Large intestine (tissue), 3 donors: ENCODE measurements around the gene BRSK2. TPM values are rescaled to one million over a fixed set of nuclear protein-coding genes. Genes with fewer than 3 reads are reported as not detected.

ENCODE experiments used
- DNase-seq, 2 donors: peaks; one replicate each; pipeline versions ENCODE4 v3.0.0 to v3.0.0-alpha.2; 2013
- H3K27ac ChIP-seq: one replicate; pipeline ENCODE4 v1.5.1; 2013; ENCODE audit warnings: low read length
- H3K27me3 ChIP-seq: 2 replicates; pipeline ENCODE4 v1.6.1; 2013; ENCODE audit warnings: low read length; ENCODE audit not compliant: control insufficient read depth, insufficient read depth
- H3K36me3 ChIP-seq: 2 replicates; pipeline ENCODE4 v1.6.1; 2013; ENCODE audit warnings: low read length; ENCODE audit not compliant: control insufficient read depth, insufficient read depth
- H3K4me1 ChIP-seq: one replicate; pipeline ENCODE4 v1.6.1; 2013; ENCODE audit warnings: low read length; ENCODE audit not compliant: control insufficient read depth, insufficient read depth
- H3K4me3 ChIP-seq: one replicate; pipeline ENCODE4 v1.5.1; 2013; ENCODE audit warnings: low read length
- H3K9me3 ChIP-seq: one replicate; pipeline ENCODE4 v1.6.1; 2013; ENCODE audit warnings: mild to moderate bottlenecking, low read depth, low read length, moderate library complexity; ENCODE audit not compliant: control insufficient read depth
- WGBS: methylation state at CpG from one replicate; pipeline ENCODE4 v1.1.5; 2013; ENCODE audit warnings: low lambda C conversion rate; ENCODE audit not compliant: insufficient coverage; 5-methylcytosine and 5-hydroxymethylcytosine counted together
- polyA plus RNA-seq: library from polyadenylated mRNA; unstranded; fragments of 120-200 nt; gene quantifications from one replicate; pipeline ENCODE4 v1.2.1, GENCODE V29; 2013

The BRSK2 gene
- polyA plus RNA-seq, 1 donor, result 14.7 TPM

DNA sequence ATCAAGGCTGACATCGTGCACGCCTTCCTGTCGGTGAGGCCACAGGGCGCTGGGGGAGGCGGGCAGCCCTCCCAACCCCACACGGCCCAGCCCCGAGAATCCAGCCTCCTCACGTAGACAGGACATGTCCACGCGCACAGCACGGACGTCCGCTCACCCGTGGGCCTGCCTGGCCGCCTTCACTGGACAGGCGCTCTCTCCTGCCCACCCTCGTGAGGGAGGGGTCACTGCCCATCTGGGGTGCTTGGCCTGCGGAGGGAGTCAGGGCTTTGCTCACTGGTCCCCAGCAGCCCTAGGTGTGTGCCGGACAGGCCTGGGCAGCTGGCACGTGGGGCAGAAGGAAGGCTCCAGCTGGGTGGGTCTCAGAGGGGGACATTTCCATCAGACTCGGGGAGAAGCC, 64.8 kb downstream of the BRSK2 start:
- no peaks in the 10 kb centered on the region for H3K36me3 ChIP-seq
- no peak overlapping the region for H3K4me3 ChIP-seq

DNA sequence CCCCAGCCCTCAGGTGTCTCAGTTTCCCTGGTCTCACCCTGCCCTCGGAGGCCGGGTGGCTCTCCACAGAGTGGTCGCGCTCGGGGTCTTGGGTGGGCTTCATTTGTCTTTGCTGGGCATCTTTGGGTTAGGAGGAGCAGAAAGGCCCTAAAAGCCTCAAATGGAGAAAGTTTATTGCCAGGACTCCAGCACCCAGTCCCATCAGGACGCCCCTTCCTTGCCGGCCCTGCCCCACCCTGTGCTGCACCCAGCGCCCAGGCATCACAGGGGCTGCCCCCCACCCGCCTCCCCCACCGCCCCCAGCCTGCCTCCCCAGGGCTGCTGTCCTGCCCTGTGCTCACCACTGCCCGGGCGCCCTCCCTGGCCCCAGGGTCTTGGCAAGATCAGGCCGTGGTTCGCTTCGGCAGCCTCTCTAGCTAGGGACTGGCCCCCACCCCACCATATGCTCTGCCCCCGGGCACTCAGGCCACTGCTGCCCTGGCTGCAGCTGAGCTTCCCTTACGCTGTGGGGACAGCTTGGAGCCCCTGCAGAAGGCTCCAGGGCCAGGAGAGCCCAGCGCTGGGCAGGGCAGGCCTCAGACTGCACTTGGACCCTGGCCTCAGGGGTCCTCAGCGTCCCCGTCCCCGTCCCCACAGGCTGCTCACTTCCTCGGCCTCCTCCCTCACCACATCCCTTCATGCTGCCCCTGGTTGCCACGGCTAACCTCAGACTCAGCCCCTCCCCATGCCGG, 65.5 kb downstream of the BRSK2 start:
- DNase-seq, result no peak

More for the DNA sequence above, 64.8 kb downstream of the BRSK2 start:
- DNase-seq, result no peak
- Histone ChIP-seq H3K9me3 (no peaks in the 10 kb centered on the region), H3K4me1 (peaks cover 19% of the 10 kb centered on the region), H3K27me3 (no peaks in the 10 kb centered on the region), H3K27ac (no peak overlapping the region)
- WGBS, result no CpG with 5 or more reads among the region's 21 CpGs

DNA sequence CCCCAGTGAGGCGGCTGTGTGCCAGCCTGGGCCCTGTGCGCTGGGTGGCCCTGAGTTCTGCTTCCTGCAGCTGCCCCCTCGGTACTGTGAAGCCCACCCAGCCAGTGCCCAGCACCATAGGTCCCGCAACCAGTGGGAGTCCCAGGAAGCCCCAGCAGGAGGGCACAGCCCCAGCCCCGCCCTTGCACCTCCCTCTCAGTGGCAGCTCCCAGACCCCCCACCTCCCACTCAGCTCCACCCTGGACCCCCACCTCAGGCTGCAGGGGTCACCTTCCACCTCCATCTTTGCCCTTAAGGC, 66.0 kb downstream of the BRSK2 start:
- no peaks in the 10 kb centered on the region for H3K27me3 ChIP-seq
- no peak for DNase-seq
- H3K36me3 ChIP-seq, result no peaks in the 10 kb centered on the region
- no CpG with 5 or more reads among the region's 5 CpGs for WGBS
- H3K9me3 ChIP-seq, result no peaks in the 10 kb centered on the region
- no peak overlapping the region for H3K4me3 ChIP-seq
- H3K27ac ChIP-seq, result no peak overlapping the region
- H3K4me1 ChIP-seq, result peaks cover 19% of the 10 kb centered on the region

More for the DNA sequence above, 65.5 kb downstream of the BRSK2 start:
- Histone ChIP-seq H3K27me3 (no peaks in the 10 kb centered on the region), H3K9me3 (no peaks in the 10 kb centered on the region), H3K27ac (no peak overlapping the region), H3K4me1 (peaks cover 19% of the 10 kb centered on the region), H3K4me3 (no peak overlapping the region), H3K36me3 (no peaks in the 10 kb centered on the region)
- WGBS, result no CpG with 5 or more reads among the region's 24 CpGs

- no CpG with 5 or more reads among the region's 22 CpGs for WGBS
- peaks cover 19% of the 10 kb centered on the region for H3K4me1 ChIP-seq
- H3K36me3 ChIP-seq, result no peaks in the 10 kb centered on the region
- no peaks in the 10 kb centered on the region for H3K27me3 ChIP-seq
- peak; percentile 61 to 89 for DNase-seq
- no peak overlapping the region for H3K4me3 ChIP-seq
- no peak overlapping the region for H3K27ac ChIP-seq
- no peaks in the 10 kb centered on the region for H3K9me3 ChIP-seq
Measured at GRCh38 chr11:1456176-1456575, 66.4 kb downstream of the BRSK2 start.

DNA sequence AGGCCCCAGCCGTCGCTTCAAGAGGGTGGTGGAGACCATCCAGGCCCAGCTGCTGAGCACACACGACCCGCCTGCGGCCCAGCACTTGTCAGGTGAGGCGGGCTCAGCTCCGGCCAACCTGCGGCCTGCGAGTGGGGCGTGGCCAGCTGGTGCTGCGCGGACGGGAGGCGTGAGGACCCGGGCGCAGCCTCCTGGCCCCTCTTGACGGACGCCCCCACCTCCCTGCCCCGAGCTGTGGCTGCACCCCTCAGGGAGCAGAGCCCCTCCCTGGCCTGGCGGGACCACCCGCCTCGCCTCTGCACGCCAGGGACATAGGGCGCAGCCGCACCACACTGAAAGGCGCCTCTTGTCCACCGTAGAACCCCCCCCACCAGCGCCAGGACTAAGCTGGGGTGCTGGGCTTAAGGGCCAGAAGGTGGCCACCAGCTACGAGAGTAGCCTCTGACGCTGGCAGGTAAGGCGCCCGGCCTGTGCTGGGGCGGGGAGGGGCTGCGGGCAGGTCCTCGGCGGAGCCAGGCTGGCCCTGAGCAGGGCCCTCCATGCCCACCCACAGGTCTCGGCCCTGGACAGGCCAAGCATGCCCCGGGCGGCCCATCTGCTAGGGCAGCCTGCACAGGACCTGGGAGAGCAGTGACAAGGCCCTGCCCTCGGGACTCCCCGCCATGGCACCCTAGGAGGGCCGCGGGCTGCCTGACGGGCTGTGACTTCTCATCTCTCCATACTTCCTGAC, 67.0 kb downstream of the BRSK2 start:
- no peaks in the 10 kb centered on the region for H3K9me3 ChIP-seq
- no peaks in the 10 kb centered on the region for H3K36me3 ChIP-seq
- H3K27me3 ChIP-seq, result no peaks in the 10 kb centered on the region
- no peak overlapping the region for H3K4me3 ChIP-seq
- H3K4me1 ChIP-seq, result peaks cover 19% of the 10 kb centered on the region
- no peak for DNase-seq
- no CpG with 5 or more reads among the region's 44 CpGs for WGBS
- no peak overlapping the region for H3K27ac ChIP-seq

DNA sequence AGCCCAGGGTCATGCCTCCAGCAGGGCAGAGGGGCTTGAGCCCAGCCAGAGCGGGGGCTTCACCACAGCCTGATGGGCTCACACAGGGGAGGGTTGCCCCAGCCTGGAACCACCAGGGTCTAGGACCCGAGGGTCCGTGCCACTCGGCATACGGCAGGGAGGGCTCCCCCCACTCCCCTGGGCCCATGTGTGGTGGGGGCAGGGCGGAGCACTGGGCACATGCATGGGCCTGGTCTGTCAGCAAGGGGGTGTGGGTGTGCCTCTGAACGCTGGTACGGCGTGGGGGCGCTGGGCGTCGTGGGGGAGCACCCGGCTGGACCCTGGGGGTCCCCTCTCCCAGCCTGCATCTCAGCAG, 67.6 kb downstream of the BRSK2 start:
- no peaks in the 10 kb centered on the region for H3K9me3 ChIP-seq
- no peak for DNase-seq
- H3K4me1 ChIP-seq, result peaks cover 19% of the 10 kb centered on the region
- H3K4me3 ChIP-seq, result no peak overlapping the region
- H3K36me3 ChIP-seq, result no peaks in the 10 kb centered on the region
- no peaks in the 10 kb centered on the region for H3K27me3 ChIP-seq
- WGBS, result no CpG with 5 or more reads among the region's 13 CpGs
- no peak overlapping the region for H3K27ac ChIP-seq

DNA sequence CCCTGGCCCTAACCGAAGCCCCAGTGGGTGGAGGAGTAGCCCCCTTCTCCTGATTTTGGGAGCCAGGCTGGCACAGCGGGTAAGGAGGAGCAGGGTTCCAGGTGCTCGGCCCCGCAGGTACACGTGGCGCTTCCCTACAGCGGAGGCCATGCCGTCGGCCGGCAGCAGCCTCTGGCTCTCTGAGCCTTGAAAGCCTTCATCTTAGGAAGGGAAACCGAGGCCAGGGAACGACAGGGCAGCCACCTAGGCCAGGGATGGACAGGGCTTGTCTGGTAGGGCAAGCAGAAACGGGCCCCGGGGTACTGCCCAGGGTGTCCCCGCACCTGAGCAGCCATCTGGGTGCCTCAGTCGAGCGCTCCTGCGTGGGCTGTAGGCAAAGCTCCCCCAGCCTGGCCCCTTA, 68.1 kb downstream of the BRSK2 start:
- peaks cover 19% of the 10 kb centered on the region for H3K4me1 ChIP-seq
- WGBS, result no CpG with 5 or more reads among the region's 18 CpGs

DNA sequence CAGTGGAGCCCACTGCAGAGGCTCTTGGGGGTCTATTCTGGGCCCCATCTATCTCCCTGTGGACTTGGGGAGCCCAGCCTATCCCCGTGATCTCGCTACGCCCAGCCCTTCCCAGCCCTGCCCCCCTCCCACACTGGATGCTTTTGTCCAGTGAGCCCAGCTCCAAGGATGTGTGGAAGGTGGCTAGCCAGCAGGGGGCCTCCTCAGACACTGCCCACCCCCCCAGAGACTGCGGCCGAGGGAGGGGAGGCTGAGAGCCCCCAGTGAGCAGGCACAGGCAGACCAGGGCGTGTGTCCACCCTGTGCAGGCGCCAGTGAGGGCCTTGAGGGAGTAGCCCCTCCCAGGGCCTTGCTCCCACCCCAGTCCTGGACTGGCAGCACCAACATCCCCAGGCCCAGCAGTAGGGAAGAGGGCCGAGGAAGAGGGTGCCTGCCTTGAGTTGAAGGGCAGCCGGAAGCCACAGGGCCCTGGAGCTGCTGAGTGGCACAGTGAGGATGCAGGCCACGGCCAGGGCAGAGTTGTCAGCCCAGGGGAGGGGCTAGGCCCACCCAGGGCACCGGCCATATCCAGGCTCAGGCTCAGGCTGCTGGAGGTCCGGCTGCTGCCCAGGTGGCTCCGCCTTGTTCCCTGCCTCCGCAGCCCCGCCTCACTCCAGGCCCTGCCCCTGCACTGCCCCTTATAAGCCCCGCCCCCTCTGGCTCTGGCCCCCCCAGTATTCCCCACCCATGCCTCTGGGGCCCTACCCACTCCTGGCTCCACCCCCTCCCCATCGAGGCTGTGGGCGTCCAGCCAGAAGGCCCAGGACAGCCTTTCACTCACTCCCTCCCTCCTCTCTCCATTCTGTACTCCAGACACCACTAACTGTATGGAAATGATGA, 68.8 kb downstream of the BRSK2 start:
- Histone ChIP-seq H3K27ac (no peak overlapping the region), H3K4me3 (no peak overlapping the region)

More for the DNA sequence above, 68.1 kb downstream of the BRSK2 start:
- Histone ChIP-seq H3K36me3 (no peaks in the 10 kb centered on the region), H3K4me3 (no peak overlapping the region), H3K9me3 (peaks cover 2% of the 10 kb centered on the region), H3K27ac (no peak overlapping the region), H3K27me3 (no peaks in the 10 kb centered on the region)
- DNase-seq, result no peak

GRCh38 chr11:1459219-1459575, 69.5 kb downstream of the BRSK2 start:
- Histone ChIP-seq H3K36me3 (peaks cover 2% of the 10 kb centered on the region), H3K9me3 (peaks cover 8% of the 10 kb centered on the region), H3K27me3 (no peaks in the 10 kb centered on the region), H3K4me1 (peaks cover 14% of the 10 kb centered on the region), H3K4me3 (no peak overlapping the region), H3K27ac (no peak overlapping the region)
- WGBS, result no CpG with 5 or more reads among the region's 14 CpGs
- no peak for DNase-seq

More for the DNA sequence above, 68.8 kb downstream of the BRSK2 start:
- H3K27me3 ChIP-seq, result no peaks in the 10 kb centered on the region
- peak; percentile 40 to 52 for DNase-seq
- no peaks in the 10 kb centered on the region for H3K36me3 ChIP-seq
- peaks cover 7% of the 10 kb centered on the region for H3K9me3 ChIP-seq
- no CpG with 5 or more reads among the region's 18 CpGs for WGBS
- peaks cover 18% of the 10 kb centered on the region for H3K4me1 ChIP-seq

- no peak for DNase-seq
- no peak overlapping the region for H3K27ac ChIP-seq
- no peak overlapping the region for H3K4me3 ChIP-seq
- peaks cover 5% of the 10 kb centered on the region for H3K36me3 ChIP-seq
- 52% methylated on average over 9 of the region's 29 CpGs for WGBS
- peaks cover 14% of the 10 kb centered on the region for H3K4me1 ChIP-seq
- H3K9me3 ChIP-seq, result peaks cover 15% of the 10 kb centered on the region
- H3K27me3 ChIP-seq, result no peaks in the 10 kb centered on the region
Measured at GRCh38 chr11:1459764-1460395, 70.1 kb downstream of the BRSK2 start.
